A549 (cell line): Measurements from ENCODE around the gene CABP7. TPM values are rescaled to one million over a fixed set of nuclear protein-coding genes. Genes with fewer than 3 reads are reported as not detected.

Experiments used
- ATAC-seq, 2 experiments: fragments of 200-7000 bp in 1 of 2; fragments of >200 bp in 1 of 2; cut with Nextera tagmentation in 1 of 2; cut with Tn5 transposase in 1 of 2; 3 replicates each; pipeline versions ENCODE4 v1.8.0 to v1.9.1; 2018 to 2020; ENCODE audit warnings: mild to moderate bottlenecking in 1 of 2, moderate library complexity in 1 of 2
- CTCF ChIA-PET: fragments of 300-600 bp; sonication (Branson Sonifier 250); formaldehyde crosslinking; extraction: SDS; loops from one replicate; lab custom pipeline; 2021; ENCODE audit warnings: antibody characterized with exemption, inconsistent platforms; lab: Yijun Ruan, JAX
- POLR2A ChIA-PET: fragments of 350-600 bp; formaldehyde crosslinking; extraction: SDS; loops from one replicate; lab custom pipeline; 2021; ENCODE audit warnings: antibody characterized with exemption, inconsistent platforms; lab: Yijun Ruan, JAX
- DNase-seq, 2 experiments: peaks; one replicate each; pipeline versions ENCODE4 v3.0.0 to v3.0.0-alpha.2; 2011 to 2016; ENCODE audit warnings: low read depth in 1 of 2, low spot score in 1 of 2
- FAIRE-seq: peaks from 2 replicates; lab custom pipeline; 2011; peaks lifted over from hg19 to GRCh38; lab: Jason Lieb, UNC
- H3K27ac ChIP-seq, 2 experiments: fragments of >200 bp; sonication (Bioruptor Twin); formaldehyde crosslinking; 3 replicates each; pipeline ENCODE4 v1.5.1; 2016 to 2017
- H3K4me1 ChIP-seq: fragments of >200 bp; sonication (Bioruptor Twin); formaldehyde crosslinking; 3 replicates; pipeline ENCODE4 v1.6.1; 2016
- H3K4me2 ChIP-seq: fragments of >200 bp; sonication (Bioruptor Twin); formaldehyde crosslinking; 3 replicates; pipeline ENCODE4 v1.6.1; 2016
- H3K4me3 ChIP-seq: fragments of >200 bp; sonication (Bioruptor Twin); formaldehyde crosslinking; 3 replicates; pipeline ENCODE4 v1.5.1; 2016
- H3K9me3 ChIP-seq: fragments of >200 bp; sonication (Bioruptor Twin); formaldehyde crosslinking; 3 replicates; pipeline ENCODE4 v1.6.1; 2016
- CHD2 ChIP-seq: fragments of 150-350 bp; IDR thresholded peaks from 2 replicates; pipeline ENCODE4 v1.6.1; 2014; ENCODE audit warnings: low read length; ENCODE audit not compliant: partially characterized antibody
- EHMT2 ChIP-seq: fragments of 200-600 bp; sonication (generic); IDR thresholded peaks from 2 replicates; pipeline ENCODE4 v1.6.1; 2016; ENCODE audit warnings: antibody characterized with exemption, low read depth, mild to moderate bottlenecking, moderate library complexity
- ESRRA ChIP-seq: fragments of 150-350 bp; IDR thresholded peaks from 2 replicates; pipeline ENCODE4 v1.6.1; 2014; ENCODE audit warnings: mild to moderate bottlenecking, low read length, borderline replicate concordance
- HES2 ChIP-seq: fragments of >200 bp; sonication (Bioruptor Twin); formaldehyde crosslinking; IDR thresholded peaks from 2 replicates; pipeline ENCODE4 v1.6.1; 2016
- HOXA7 ChIP-seq: fragments of 250-450 bp; sonication (Bioruptor Pico); IDR thresholded peaks from 2 replicates; pipeline ENCODE4 v1.5.0; 2020; ENCODE audit warnings: mild to moderate bottlenecking, moderate library complexity
- HOXB5 ChIP-seq: fragments of 250-450 bp; sonication (Bioruptor Pico); IDR thresholded peaks from 2 replicates; pipeline ENCODE4 v1.5.0; 2020; ENCODE audit warnings: mild to moderate bottlenecking, moderate library complexity
- JUN ChIP-seq, 2 experiments: fragments of >200 bp; sonication (Bioruptor Twin); formaldehyde crosslinking; IDR thresholded peaks; 2 replicates in 1 of 2; 3 replicates in 1 of 2; pipeline ENCODE4 v1.6.1; 2016 to 2017
- JUNB ChIP-seq: fragments of >200 bp; sonication (Bioruptor Twin); formaldehyde crosslinking; IDR thresholded peaks from 2 replicates; pipeline ENCODE4 v1.6.1; 2016
- KDM1A ChIP-seq: fragments of 200-600 bp; sonication (generic); IDR thresholded peaks from 2 replicates; pipeline ENCODE4 v1.6.1; 2016; ENCODE audit warnings: low read depth, mild to moderate bottlenecking
- MAFK ChIP-seq: fragments of 450-650 bp; IDR thresholded peaks from 2 replicates; pipeline ENCODE4 v1.6.1; 2014; ENCODE audit not compliant: partially characterized antibody
- NPAS2 ChIP-seq: fragments of 250-450 bp; sonication (Bioruptor Pico); IDR thresholded peaks from 2 replicates; pipeline ENCODE4 v1.8.0; 2022; ENCODE audit warnings: mild to moderate bottlenecking, moderate library complexity, borderline replicate concordance
- PHF8 ChIP-seq: fragments of 200-600 bp; sonication (generic); IDR thresholded peaks from 2 replicates; pipeline ENCODE4 v1.6.1; 2016; ENCODE audit warnings: low read depth, mild to moderate bottlenecking, antibody characterized with exemption, moderate library complexity, borderline replicate concordance
- POLR2AphosphoS2 ChIP-seq: conservative IDR thresholded peaks from 2 replicates; pipeline ENCODE4 v1.6.1; 2012; ENCODE audit warnings: low read length, improper control_type of control experiment, inconsistent platforms
- RAD21 ChIP-seq, 2 experiments: fragments of >200 bp in 1 of 2; sonication (Bioruptor Twin) in 1 of 2; formaldehyde crosslinking in 1 of 2; IDR thresholded peaks in 1 of 2; conservative IDR thresholded peaks in 1 of 2; 2 replicates in 1 of 2; 3 replicates in 1 of 2; pipeline ENCODE4 v1.6.1; 2012 to 2018; ENCODE audit warnings: inconsistent platforms in 1 of 2
- RFX5 ChIP-seq: fragments of 450-650 bp; IDR thresholded peaks from 2 replicates; pipeline ENCODE4 v1.7.1; 2014; ENCODE audit warnings: antibody characterized with exemption, mild to moderate bottlenecking, moderate library complexity
- TP53 ChIP-seq: fragments of 250-450 bp; sonication (Bioruptor Pico); IDR thresholded peaks from 2 replicates; pipeline ENCODE4 v1.5.0; 2021; ENCODE audit warnings: mild to moderate bottlenecking, moderate library complexity
- USF2 ChIP-seq: fragments of 450-650 bp; IDR thresholded peaks from 2 replicates; pipeline ENCODE4 v1.6.1; 2014; ENCODE audit warnings: antibody characterized with exemption
- ZNF302 ChIP-seq: fragments of 250-450 bp; sonication (Bioruptor Pico); IDR thresholded peaks from 2 replicates; pipeline ENCODE4 v1.9.0; 2021; ENCODE audit warnings: inconsistent platforms, mild to moderate bottlenecking, moderate library complexity
- ZSCAN20 ChIP-seq: fragments of 250-450 bp; sonication (Bioruptor Pico); IDR thresholded peaks from 2 replicates; pipeline ENCODE4 v1.8.0; 2022; ENCODE audit warnings: mild to moderate bottlenecking, moderate library complexity
- WGBS: methylation state at CpG from one replicate; pipeline ENCODE4 v1.1.6; 2017; ENCODE audit errors: missing lambda C conversion rate; 5-methylcytosine and 5-hydroxymethylcytosine counted together
- polyA plus RNA-seq, 4 experiments: library from polyadenylated mRNA; depleted of rRNA in 3 of 4; stranded (reverse); fragments of >200 nt; fragmentation: RNase III in 1 of 4; extraction: RNeasy Plus Mini Kit Qiagen cat#74134 plus additional on column Dnase treatment in 1 of 4; gene quantifications; 2 replicates in 3 of 4; 3 replicates in 1 of 4; pipeline ENCODE4 v1.2.3, GENCODE V29; 2011 to 2017
- TF ChIP-seq, protein P1 (sequence below): IDR thresholded peaks from 2 replicates; pipeline ENCODE4 v1.6.1; 2012; ENCODE audit warnings: low read depth, borderline replicate concordance
- TF ChIP-seq, protein P2 (sequence below): fragments of 250-450 bp; sonication (Bioruptor Pico); IDR thresholded peaks from 2 replicates; pipeline ENCODE4 v1.5.0; 2020; ENCODE audit warnings: low read depth, mild to moderate bottlenecking, moderate library complexity
- TF ChIP-seq, protein P3 (sequence below): IDR thresholded peaks from 2 replicates; pipeline ENCODE4 v1.6.1; 2012
- TF ChIP-seq, protein P4 (sequence below): fragments of 200-600 bp; sonication (generic); IDR thresholded peaks from 2 replicates; pipeline ENCODE4 v1.6.1; 2016; ENCODE audit warnings: antibody characterized with exemption, mild to moderate bottlenecking, moderate library complexity

Gene CABP7
- polyA plus RNA-seq, 2 of the 4 experiments (the other 2 are of a cell fraction) = 0.05 to 0.15 TPM

DNA sequence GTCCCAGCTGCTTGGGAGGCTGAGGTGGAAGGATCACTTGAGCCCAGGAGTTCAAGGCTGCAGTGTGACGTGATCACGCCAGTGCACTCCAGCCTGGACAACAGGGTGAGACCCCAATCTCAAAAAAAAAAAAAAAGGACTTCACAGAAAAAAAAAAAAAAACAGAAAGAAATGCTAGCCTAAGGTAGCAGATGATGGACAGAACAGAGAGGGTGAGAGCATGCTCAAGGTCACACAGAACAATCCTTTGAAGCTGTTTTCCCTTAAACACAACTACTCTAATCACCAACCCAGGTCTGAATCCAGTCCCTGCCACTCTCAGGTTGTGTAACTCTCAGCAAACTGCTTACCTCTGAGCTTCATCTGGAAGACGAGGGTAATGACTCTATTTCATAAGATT is 37.3 kb downstream of the CABP7 start:
- ATAC-seq = no peak
- WGBS = 98% methylated on average over 3 of the region's 3 CpGs
- no peak overlapping the region for H3K27ac ChIP-seq
- CTCF ChIA-PET = interaction anchor here (1.0 to 1.1 kb wide), 2 partner anchors 12 to 45 kb away, joined by 3 to 5 read pairs; no protein-coding TSS in a partner anchor
- no peak for FAIRE-seq
- no peak for DNase-seq
- H3K9me3 ChIP-seq = no peaks in the 10 kb centered on the region
- 0 out of 3 replicates have a peak, but pooled peaks cover 1% of the 10 kb centered on the region for H3K4me1 ChIP-seq
- TF ChIP-seq HOXB5 (CRISPR knock-in tag) = no peak
- TF ChIP-seq HOXA7 (CRISPR knock-in tag) = no peak
- no peak for TF ChIP-seq MAFK
- TF ChIP-seq, protein P1, sequence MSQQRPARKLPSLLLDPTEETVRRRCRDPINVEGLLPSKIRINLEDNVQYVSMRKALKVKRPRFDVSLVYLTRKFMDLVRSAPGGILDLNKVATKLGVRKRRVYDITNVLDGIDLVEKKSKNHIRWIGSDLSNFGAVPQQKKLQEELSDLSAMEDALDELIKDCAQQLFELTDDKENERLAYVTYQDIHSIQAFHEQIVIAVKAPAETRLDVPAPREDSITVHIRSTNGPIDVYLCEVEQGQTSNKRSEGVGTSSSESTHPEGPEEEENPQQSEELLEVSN = no peak
- no peak for TF ChIP-seq JUNB
- no peak for TF ChIP-seq NPAS2 (CRISPR knock-in tag)
- TF ChIP-seq ESRRA = no peak
- no peak for TF ChIP-seq POLR2AphosphoS2
- TF ChIP-seq, protein P2, sequence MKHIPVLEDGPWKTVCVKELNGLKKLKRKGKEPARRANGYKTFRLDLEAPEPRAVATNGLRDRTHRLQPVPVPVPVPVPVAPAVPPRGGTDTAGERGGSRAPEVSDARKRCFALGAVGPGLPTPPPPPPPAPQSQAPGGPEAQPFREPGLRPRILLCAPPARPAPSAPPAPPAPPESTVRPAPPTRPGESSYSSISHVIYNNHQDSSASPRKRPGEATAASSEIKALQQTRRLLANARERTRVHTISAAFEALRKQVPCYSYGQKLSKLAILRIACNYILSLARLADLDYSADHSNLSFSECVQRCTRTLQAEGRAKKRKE (CRISPR knock-in tag) = no peak
- TF ChIP-seq HES2 = no peak
- TF ChIP-seq, all 56 proteins: peak for 0
- Histone ChIP-seq H3K4me3 (no peak overlapping the region), H3K4me2 (no peak overlapping the region)
- POLR2A ChIA-PET = no interaction called here

GRCh38 chr22:29758068-29758622 is 38.3 kb downstream of the CABP7 start:
- Histone ChIP-seq H3K4me3 (no peak overlapping the region), H3K4me1 (peaks cover 7% of the 10 kb centered on the region; the same call in 1 of the 3 replicates)
- no peak for DNase-seq
- WGBS = 81% methylated on average over 7 of the region's 7 CpGs
- CTCF ChIA-PET = interaction anchor here (0.6 to 1.1 kb wide), 3 partner anchors 14 to 341 kb away, joined by 3 read pairs; no protein-coding TSS in a partner anchor
- no peak for ATAC-seq
- TF ChIP-seq ZSCAN20 (CRISPR knock-in tag) (no peak), CHD2 (no peak), KDM1A (no peak), JUN (IDR thresholded peaks at IDR 0.05) (no peak), TP53 (CRISPR knock-in tag) (no peak), EHMT2 (no peak), RFX5 (no peak), JUNB (no peak), PHF8 (no peak), ZNF302 (CRISPR knock-in tag) (no peak), USF2 (no peak), RAD21 (conservative IDR thresholded peaks at IDR 0.05 in 1 of 2, IDR thresholded peaks at IDR 0.05 in 1 of 2) (no peak)
- TF ChIP-seq, protein P3, sequence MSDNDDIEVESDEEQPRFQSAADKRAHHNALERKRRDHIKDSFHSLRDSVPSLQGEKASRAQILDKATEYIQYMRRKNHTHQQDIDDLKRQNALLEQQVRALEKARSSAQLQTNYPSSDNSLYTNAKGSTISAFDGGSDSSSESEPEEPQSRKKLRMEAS = no peak
- TF ChIP-seq, protein P4, sequence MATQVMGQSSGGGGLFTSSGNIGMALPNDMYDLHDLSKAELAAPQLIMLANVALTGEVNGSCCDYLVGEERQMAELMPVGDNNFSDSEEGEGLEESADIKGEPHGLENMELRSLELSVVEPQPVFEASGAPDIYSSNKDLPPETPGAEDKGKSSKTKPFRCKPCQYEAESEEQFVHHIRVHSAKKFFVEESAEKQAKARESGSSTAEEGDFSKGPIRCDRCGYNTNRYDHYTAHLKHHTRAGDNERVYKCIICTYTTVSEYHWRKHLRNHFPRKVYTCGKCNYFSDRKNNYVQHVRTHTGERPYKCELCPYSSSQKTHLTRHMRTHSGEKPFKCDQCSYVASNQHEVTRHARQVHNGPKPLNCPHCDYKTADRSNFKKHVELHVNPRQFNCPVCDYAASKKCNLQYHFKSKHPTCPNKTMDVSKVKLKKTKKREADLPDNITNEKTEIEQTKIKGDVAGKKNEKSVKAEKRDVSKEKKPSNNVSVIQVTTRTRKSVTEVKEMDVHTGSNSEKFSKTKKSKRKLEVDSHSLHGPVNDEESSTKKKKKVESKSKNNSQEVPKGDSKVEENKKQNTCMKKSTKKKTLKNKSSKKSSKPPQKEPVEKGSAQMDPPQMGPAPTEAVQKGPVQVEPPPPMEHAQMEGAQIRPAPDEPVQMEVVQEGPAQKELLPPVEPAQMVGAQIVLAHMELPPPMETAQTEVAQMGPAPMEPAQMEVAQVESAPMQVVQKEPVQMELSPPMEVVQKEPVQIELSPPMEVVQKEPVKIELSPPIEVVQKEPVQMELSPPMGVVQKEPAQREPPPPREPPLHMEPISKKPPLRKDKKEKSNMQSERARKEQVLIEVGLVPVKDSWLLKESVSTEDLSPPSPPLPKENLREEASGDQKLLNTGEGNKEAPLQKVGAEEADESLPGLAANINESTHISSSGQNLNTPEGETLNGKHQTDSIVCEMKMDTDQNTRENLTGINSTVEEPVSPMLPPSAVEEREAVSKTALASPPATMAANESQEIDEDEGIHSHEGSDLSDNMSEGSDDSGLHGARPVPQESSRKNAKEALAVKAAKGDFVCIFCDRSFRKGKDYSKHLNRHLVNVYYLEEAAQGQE = no peak
- TF ChIP-seq, all 56 proteins: peak for 0
- no peak for FAIRE-seq
- no peaks in the 10 kb centered on the region for H3K9me3 ChIP-seq
- no peak overlapping the region for H3K27ac ChIP-seq
- no peak overlapping the region for H3K4me2 ChIP-seq
- POLR2A ChIA-PET = no interaction called here
